Measurements from ENCODE around the gene SPA17. TPM values are rescaled to one million over a fixed set of nuclear protein-coding genes. Genes with fewer than 3 reads are reported as not detected.

Gene SPA17
- total and polyA plus RNA-seq, 7 donors = 2.3 to 23.8 (median 7.1) TPM

DNA sequence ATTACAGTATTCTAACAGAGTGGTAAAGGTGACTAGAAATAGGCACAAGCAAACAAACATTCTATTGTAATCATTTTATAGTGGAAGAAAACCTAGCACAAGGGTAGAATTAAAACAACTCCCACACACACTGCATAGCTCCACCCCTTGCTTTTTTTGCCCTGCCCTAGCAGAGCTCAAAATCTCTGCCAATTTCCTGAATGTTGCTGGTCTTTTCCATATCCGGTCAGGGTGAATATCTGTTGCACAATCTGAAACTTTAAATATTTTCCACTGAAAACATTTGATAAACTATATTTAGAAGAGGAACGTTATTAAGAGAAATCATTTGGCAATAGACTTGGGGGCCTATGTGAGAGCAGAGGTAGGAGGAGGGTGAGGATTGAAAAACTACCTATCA is 2.7 kb downstream of the SPA17 start:
- TF ChIP-seq POLR2AphosphoS5 (IDR thresholded peaks at IDR 0.05) (peak in 2 of 4 donors; percentile 5 to 17), EP300 (IDR thresholded peaks at IDR 0.05) (no peak)
- Histone ChIP-seq H3K27me3 (no peaks in the 10 kb centered on the region), H3K9me3 (no peaks in the 10 kb centered on the region), H3K27ac (peak overlapping the region in 3 of 4 donors; percentile 5 to 68 (median 20)), H3K4me1 (peaks cover 0 to 17% (median 12%) of the 10 kb centered on the region in 4 donors), H3K4me3 (no peak overlapping the region), H3K36me3 (no peaks in the 10 kb centered on the region)
- intact Hi-C loops (cut with DNase I) = loop anchor here (10.0 kb wide), 1 partner anchor 198 kb away; no protein-coding TSS in a partner anchor
- DNase-seq = no peak
- 6 to 39% methylated on average over 2 of the region's 2 CpGs for WGBS, 2 donors

GRCh38 chr11:124678416-124678815 is 4.7 kb downstream of the SPA17 start:
- no peak for DNase-seq
- no peak overlapping the region for H3K27ac ChIP-seq
- TF ChIP-seq EP300 (IDR thresholded peaks at IDR 0.05) (no peak), POLR2A (IDR thresholded peaks at IDR 0.05) (no peak), POLR2AphosphoS5 (IDR thresholded peaks at IDR 0.05) (no peak), CTCF (IDR thresholded peaks at IDR 0.05) (no peak)
- no peak overlapping the region for H3K4me3 ChIP-seq
- intact Hi-C loops (cut with DNase I) = loop anchor here (10.0 kb wide), 1 partner anchor 196 kb away; no protein-coding TSS in a partner anchor
- peaks cover 0 to 8% (median 6%) of the 10 kb centered on the region in 4 donors for H3K4me1 ChIP-seq
- H3K9me3 ChIP-seq = no peaks in the 10 kb centered on the region
- H3K27me3 ChIP-seq = no peaks in the 10 kb centered on the region
- 90 to 93% methylated on average over 5 of the region's 5 CpGs for WGBS, 2 donors
- H3K36me3 ChIP-seq = no peaks in the 10 kb centered on the region

DNA sequence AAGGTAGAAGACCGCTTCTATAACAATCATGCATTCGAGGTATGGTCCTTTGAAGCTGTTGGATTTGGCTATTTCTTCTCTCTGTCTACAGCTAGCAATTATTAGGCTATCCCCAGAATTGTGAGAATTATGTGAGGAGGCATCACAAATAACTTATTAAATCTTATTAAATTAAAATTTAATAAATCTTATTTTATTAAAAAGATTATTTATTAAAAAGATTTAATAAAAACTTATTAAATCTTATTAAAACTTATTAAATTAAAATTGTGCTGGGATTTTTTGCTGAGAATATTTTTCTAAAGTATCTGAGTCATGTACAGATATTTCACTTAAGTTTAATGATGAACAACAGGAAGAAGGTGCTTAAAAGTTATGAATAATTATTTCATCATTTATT is 7.7 kb downstream of the SPA17 start:
- Histone ChIP-seq H3K27ac (no peak overlapping the region), H3K4me3 (no peak overlapping the region), H3K9me3 (no peaks in the 10 kb centered on the region), H3K36me3 (no peaks in the 10 kb centered on the region), H3K27me3 (no peaks in the 10 kb centered on the region), H3K4me1 (no peaks in the 10 kb centered on the region)
- DNase-seq = no peak
- no peak for TF ChIP-seq POLR2AphosphoS5 (IDR thresholded peaks at IDR 0.05)
- no peak for TF ChIP-seq CTCF (IDR thresholded peaks at IDR 0.05)
- no peak for TF ChIP-seq POLR2A (IDR thresholded peaks at IDR 0.05)
- TF ChIP-seq EP300 (IDR thresholded peaks at IDR 0.05) = no peak
- WGBS, 2 donors = 98 to 99% methylated on average over 2 of the region's 2 CpGs
- intact Hi-C loops (cut with DNase I) = no loop called here

DNA sequence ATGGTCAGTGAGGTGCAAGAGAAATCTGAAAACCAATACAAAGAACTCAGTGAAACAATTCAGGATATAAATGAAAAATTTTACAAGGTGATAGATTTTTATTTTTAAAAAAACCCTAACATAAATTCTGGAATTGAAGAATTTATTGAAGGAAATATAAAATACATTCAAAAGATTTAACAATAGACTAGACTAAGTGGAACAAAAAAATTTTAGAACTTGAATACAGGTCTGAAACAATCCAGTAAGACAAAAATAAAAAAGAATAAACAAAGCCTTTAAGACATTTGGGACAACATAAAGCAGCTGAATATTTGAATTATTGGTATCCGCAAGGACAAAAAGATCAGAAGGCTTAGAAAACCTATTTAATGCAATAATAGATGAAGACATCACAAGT is 8.7 kb downstream of the SPA17 start:
- Histone ChIP-seq H3K36me3 (no peaks in the 10 kb centered on the region), H3K27me3 (no peaks in the 10 kb centered on the region), H3K9me3 (no peaks in the 10 kb centered on the region), H3K4me3 (no peak overlapping the region), H3K27ac (no peak overlapping the region), H3K4me1 (no peaks in the 10 kb centered on the region)
- TF ChIP-seq EP300 (IDR thresholded peaks at IDR 0.05) (no peak), CTCF (IDR thresholded peaks at IDR 0.05) (no peak), POLR2A (IDR thresholded peaks at IDR 0.05) (no peak), POLR2AphosphoS5 (IDR thresholded peaks at IDR 0.05) (no peak)
- DNase-seq = no peak
- intact Hi-C loops (cut with DNase I) = no loop called here
- 97 to 98% methylated on average over 1 of the region's 1 CpG for WGBS, 2 donors

DNA sequence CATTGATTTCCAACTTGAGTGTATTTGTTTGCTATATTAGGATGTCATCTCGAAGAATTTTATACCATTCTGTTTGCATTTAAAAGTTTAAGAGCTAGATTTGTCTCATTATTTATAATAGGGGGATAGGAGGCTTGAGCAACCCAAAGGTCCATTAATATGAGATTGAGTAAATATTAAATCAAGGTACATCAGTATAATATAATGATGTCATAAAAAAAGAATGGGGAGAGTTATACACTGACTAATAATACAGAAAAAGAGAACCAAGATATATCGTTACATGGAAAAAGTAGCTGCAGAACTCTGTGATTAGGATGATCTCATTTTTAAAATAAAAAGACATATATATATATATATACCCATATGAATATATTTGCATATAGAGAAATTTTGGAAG is 19.4 kb downstream of the SPA17 start:
- Histone ChIP-seq H3K4me3 (no peak overlapping the region), H3K36me3 (no peaks in the 10 kb centered on the region), H3K4me1 (no peaks in the 10 kb centered on the region), H3K27me3 (no peaks in the 10 kb centered on the region), H3K9me3 (no peaks in the 10 kb centered on the region), H3K27ac (no peak overlapping the region)
- intact Hi-C loops (cut with DNase I) = no loop called here
- DNase-seq = no peak
- TF ChIP-seq POLR2A (IDR thresholded peaks at IDR 0.05) (no peak), CTCF (IDR thresholded peaks at IDR 0.05) (no peak), POLR2AphosphoS5 (IDR thresholded peaks at IDR 0.05) (no peak), EP300 (IDR thresholded peaks at IDR 0.05) (no peak)
- 92 to 93% methylated on average over 2 of the region's 2 CpGs for WGBS, 2 donors

Measured in sigmoid colon (tissue), 7 donors.